NCI-H1436 treated with DMSO at 0.1 percent for 48 hours (cell line): Measurements from ENCODE around the gene SYNDIG1.

Experiments used
- DNase-seq: peaks from one replicate; lab custom pipeline; 2025; lab: John Stamatoyannopoulos, UW

The SYNDIG1 gene

DNA sequence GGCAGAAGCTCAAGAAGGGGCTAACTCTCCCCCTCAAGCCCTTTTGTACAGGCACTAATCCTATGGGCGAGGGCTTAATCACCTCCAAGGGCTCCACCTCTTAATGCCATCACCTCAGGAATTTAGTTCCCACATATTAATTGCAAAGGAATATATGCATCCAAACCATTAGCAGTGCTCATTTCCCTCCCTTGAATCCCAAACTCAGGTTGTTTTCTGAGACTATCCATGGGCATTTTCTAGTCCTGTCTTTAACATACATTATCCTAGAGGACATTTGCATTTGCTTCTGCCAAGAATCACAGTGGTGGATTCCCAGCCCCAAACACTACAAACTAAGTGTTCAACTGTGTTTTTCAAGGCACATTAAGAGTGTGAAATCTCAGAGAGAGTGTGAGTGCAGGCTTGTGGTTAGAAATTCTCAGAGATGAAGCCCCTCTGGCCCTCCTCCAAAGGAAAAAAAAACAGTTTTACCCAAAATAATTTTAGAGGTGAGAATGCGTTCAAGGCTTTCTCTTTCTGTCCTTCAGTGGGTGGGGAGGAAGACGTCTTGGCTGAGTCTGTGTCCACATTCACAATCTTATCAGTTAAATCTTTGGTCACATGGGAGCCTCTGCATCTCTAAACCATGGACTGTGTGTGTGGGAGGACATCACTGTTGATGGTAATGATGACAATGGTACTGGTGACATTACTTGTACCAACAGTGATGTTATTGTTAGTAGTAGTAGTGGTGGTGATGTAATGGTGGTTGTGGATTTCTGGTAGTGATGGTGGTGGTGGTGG, 59.3 kb downstream of the SYNDIG1 start:
- no peak for DNase-seq

DNA sequence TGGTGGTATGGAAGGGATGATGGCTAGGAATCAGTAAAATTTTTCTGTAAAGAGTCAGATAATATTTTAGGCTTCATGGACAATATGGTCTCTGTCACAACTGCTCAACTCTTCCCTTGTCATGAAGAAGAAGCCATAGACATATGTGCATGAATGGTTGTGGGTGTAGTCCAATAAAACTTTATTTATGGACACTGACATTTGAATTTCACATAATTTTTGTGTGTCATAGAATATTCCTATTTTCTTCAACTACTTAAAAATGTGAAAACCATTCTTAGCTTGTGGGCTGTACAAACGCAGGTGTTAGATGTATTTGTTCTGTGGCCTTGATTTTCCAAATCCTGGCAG, 59.9 kb downstream of the SYNDIG1 start:
- no peak for DNase-seq

DNA sequence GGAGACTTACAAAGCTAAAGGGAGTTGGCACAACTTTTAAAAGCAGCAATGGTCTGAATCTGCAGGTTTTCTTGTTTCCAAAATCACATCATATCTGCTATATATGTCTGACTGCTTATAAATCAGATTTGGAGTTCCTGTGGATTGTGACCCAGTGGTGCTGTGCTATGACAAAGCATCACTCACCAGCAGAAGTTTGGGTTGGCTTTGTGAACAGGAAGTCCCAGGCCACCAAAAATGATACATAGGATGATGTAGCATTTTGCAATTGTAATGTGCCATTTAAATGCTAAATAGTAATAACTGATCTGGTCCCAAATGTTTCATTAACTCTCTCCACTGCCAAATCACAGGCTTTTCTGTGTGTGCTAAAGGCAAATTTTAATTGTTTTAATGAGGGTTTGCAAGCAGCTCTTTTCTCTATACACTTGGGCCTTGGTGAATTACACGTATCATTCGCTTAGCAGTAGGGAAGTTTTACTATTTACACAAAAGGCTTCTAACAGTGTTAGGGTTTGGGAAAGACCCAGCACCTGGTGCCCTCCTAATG, 60.8 kb downstream of the SYNDIG1 start:
- DNase-seq = no peak

DNA sequence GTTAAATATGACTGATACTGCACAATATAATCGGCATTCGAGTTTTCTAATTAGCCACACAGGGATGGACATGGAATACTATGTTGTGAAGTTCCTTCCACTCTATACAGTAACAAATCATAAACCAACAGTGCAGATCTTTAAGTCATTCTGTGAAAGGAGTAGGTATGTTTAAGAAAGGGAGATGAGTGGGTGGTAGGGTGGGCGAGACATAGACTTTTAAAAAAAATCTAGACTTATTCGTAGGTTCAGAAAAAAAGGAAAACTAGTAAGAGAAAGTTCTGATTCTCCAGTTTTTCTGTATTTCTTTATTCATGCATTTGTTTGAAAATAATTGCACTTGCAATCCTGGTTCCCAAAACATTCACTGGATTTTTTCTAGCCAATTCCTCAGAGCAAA, 61.8 kb downstream of the SYNDIG1 start:
- no peak for DNase-seq

DNA sequence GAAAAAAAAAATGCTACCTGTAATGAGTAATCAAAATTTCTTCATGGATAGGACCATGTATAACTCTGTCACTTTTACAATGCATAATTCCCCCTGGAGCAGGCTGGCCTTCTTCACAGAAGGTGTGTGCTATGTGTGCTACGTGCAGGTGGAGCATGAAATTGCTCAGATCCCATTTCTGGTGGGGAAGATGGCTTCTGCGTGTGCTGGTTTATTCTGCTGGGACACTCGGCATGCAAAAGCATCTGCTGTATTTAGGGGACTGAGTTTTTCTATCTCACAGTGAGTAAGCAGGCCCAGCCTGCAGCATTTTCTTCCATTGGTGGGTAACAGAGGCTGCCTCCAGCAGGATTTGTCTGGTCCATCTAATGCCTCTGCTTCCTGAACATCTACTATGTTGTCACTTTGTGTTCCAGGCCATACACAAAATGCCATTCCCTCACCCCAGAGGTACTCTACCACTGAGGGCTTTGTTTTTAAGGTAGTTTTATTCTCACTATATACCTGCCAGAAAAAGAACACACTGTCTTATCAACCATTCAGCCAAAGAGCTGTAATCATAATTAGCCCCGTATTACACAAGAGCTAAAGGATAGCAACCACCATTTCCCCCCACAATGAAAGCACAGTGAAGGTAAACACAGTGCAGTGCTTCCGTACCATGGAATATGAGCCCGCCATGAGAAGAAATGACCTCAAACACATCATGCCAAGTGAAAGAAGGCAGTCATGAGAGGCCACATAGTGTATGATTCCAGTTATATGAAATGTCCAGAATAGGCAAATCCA, 62.4 kb downstream of the SYNDIG1 start:
- DNase-seq = no peak

DNA sequence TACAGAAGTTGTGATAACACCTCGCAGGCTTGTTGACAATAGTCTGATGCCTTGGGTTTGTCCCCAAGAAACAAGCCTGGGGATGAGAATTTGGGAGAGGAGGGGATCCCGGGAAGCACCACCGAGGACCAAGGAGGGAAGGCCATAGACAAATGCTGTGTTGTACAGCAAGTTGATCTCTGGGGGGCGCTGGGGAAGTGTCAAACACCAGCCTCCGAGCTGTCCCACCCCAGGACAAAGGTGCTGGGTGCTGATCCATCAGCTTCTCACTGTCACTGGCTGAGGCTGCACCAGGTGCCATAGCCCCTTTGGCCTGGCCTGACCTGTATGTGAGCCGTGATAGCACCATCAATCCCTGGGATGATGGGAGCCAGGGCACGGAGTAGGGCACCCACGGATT, 64.0 kb downstream of the SYNDIG1 start:
- DNase-seq = no peak

DNA sequence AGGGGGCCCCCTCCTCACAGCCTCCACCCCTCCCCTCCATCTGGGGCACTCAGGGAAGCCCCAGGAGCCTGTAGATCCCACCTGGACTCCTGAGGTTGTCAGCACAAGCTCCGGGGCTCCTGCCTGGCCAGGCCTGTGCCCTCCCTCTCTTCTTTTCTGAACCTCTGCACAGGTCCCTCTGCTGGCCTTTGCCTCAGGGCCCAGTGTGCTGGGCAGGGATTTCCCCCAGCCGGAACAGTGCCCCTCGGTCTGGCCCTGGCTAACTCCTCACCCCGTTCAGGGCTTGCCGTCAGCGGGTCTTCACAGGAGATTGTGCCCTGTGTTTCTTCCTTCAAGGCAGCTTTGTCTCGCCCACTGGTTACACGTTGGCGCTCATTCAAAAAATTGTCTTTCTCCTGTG, 64.9 kb downstream of the SYNDIG1 start:
- DNase-seq = no peak

DNA sequence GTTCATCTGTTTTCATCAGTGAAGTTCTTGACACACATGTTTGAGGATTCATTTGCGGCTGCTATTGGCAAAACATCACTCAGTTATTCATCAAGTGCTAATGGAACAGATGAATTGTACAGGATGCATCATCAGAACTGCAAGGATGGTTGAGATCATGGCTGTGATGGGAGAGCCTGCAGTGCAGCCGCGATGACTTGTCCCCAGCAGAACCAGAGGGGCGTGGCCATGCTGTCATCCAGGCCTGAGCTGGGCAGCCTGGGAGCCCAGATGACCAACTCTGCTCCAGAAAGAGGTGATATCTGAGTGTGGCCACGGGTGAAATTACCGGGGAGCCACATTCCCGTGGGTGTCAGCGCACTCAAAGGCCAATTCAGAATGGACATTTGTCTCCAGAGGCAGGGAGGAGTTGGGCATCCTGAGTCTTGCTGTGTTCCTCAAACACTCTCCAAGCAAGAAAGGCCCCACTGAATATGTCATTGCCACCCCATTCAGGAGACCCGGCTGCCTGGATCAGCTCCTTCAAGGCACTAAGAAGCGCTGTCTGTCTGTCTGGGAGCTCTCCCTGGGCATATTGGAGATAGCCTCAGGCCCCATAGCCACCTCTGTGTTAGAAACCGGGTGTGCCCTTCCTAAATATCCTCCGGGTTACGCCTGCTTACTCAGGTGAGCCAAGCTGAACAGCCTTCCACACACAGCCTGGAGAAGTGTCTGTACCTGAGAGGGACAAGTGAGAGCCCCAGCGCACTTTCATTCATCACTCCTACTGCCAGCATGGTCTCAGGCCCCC, 66.7 kb downstream of the SYNDIG1 start:
- DNase-seq = no peak

DNA sequence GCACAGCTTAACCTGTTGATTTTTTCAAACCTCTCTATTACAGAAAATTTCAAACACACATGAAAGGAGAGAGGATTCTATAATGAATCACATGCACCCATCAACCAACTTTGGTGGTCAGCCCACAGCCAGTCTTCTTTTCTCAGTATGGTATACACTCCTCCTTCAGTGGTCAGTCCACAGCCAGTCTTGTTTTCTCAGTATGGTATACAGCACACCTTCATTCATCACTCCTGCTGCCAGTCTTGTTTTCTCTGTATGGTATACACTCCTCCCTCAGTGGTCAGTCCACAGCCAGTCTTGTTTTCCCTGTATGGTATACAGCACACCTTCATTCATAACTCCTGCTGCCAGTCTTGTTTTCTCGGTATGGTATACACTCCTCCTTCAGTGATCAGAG, 67.8 kb downstream of the SYNDIG1 start:
- DNase-seq = no peak

DNA sequence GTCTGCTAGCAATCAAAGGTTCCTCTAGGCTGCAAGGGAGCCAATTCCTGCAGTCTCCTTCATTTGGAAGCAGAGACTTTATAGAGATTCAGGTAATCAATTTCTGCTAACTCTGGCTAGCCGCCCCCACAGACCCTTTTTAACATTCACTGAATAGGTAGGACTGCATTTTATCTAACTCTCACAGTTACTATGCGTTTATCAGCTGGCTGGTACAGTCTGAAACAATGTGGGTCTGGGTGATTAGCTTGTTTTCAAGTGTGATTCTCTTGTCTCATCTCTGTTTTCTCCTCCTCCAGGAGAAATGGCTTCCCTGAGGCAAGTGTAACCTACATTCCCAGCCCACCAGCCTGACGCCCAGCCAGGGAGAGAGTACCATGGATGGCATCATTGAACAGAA, 73.3 kb downstream of the SYNDIG1 start:
- no peak for DNase-seq

DNA sequence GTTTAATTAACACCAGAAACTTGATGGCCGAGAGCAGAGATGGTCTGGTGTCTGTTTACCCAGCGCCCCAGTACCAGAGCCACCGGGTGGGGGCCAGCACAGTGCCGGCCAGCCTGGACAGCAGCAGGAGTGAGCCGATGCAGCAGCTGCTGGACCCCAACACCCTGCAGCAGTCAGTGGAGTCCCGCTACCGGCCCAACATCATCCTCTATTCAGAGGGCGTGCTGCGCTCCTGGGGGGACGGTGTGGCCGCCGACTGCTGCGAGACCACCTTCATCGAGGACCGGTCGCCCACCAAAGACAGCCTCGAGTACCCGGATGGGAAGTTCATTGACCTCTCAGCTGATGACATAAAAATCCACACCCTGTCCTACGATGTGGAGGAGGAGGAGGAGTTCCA, 73.7 kb downstream of the SYNDIG1 start:
- DNase-seq = no peak

DNA sequence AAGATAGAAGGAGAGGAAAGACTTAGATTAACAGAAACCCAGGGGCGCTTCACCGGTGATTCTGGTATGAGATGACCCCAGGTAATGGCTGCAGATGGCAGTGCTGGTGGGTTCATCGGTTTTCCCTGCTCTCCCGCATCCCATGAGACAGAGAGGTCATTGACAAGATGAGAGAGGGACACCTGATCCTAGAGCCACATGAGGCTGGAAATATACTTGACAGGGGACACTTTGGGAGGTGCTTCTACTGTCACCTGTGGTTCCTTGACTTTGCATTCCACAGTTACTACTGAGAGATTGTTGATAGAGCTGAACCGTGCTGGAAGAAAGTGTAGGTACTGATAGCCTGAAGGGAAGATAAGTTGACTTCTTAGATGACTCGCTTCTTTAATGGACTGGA, 74.3 kb downstream of the SYNDIG1 start:
- no peak for DNase-seq

DNA sequence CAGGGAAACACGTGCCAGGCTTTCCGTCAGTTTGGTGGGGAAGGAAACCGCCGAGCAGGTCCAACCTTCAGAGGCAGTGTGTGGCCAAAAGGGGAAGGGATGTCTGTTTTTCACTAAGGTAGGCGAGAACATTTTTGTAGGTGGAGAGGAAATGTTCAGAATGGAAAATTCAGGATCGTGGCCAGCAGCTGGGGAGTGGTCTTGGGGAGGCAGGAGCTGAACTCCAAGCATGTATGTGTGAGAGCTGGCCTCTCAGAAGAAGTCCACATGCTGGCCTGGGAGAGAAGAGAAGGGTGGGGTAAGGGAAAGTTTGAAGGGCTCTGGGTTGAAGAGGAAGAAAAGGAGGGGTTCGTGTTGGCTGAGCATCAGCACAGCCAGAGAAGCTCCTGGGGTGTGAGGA, 74.9 kb downstream of the SYNDIG1 start:
- no peak for DNase-seq

DNA sequence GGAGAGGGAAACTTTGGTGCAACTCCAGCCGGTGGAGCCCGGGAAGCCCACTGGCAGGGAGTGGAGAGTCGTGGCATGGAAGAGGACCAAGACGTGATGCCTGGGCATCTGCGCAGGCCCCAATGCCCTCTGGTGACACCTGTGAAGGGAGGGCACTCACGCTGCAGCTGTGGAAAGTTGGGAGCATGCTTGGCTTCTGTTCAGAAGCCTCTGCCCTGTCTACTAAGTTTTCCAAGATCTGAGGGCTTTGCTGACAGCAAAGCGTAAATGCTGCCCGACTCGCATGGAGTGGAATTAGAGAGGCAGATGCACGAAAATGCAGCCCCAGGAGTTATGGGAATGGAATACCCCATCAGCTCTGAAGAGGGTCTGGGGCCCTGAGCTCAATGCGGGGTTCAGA, 75.7 kb downstream of the SYNDIG1 start:
- DNase-seq = no peak

DNA sequence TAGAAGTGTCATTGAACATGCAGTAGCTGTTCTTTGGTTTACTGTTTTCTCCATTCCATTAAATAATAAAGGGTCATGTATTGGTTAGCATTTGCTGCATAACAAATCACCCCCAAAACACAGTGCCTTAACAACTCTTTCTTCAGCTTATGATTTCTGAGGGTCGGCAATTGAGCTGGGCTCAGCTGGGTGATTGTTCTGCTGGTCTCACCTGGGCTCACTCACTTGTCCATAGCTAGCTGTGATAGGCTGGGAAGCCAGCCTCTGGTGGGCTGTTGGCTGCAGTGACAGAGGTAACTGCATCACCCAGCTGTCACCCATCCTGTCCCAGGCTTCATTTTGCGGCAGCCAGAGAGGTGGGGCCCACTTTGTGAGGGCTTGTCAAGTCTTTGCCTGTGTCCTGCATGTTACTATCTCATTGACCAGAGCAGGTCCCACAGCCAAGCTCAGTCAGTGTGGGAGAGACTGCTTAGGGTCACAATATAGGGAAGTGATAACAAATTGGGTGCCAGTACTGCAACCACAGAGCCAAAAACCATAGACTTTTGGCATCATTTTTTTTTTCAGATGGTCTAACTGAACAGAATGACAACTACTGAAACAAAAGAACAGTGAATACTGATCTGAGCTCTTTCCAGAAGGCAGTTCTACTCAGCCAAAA, 76.9 kb downstream of the SYNDIG1 start:
- DNase-seq = no peak

DNA sequence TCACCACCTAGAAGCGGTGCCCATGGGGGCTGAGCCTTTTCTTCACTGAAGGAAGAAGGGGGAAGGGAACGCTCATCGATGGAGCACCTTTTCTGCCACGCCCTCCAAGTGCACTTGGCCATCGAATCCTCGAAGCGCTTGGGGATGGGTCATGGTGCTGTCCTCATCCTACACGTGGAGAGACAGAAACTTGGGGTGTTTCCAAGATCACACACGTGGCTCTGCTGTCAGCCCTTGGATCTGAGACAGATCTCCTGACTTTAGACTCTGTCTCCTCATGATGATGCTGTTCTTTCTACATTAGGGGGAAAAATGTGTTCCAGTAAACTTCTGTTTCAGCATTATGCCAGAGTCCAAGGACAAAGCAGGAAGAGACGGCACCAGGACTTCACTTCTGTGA, 78.5 kb downstream of the SYNDIG1 start:
- no peak for DNase-seq

DNA sequence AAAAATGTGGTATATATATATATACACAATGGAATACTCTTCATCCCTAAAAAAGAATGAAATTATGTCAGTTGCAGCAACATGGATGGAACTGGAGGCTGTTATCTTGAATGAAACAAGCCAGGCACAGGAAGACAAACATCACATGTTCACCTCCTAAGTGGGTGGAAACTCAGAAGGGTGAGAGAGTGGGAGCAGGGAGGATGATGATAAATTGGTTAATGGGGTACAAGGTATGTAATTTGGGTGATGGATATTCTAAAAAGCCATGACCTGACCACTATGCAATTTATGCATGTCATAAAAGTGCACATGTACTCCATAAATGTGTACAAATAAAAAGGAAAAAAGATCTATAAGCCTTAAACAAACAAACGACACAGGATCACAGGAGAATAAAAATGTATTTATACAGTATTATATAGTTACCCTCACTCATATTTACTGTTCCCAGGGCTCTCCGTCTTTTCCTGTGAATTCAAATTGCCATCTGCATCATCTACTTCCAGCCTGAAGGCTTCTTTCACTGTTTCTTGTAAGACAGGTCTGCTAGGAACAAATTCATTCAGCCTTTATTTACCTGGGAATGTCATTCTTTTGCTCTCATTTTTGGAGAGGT, 89.8 kb downstream of the SYNDIG1 start:
- DNase-seq = no peak

DNA sequence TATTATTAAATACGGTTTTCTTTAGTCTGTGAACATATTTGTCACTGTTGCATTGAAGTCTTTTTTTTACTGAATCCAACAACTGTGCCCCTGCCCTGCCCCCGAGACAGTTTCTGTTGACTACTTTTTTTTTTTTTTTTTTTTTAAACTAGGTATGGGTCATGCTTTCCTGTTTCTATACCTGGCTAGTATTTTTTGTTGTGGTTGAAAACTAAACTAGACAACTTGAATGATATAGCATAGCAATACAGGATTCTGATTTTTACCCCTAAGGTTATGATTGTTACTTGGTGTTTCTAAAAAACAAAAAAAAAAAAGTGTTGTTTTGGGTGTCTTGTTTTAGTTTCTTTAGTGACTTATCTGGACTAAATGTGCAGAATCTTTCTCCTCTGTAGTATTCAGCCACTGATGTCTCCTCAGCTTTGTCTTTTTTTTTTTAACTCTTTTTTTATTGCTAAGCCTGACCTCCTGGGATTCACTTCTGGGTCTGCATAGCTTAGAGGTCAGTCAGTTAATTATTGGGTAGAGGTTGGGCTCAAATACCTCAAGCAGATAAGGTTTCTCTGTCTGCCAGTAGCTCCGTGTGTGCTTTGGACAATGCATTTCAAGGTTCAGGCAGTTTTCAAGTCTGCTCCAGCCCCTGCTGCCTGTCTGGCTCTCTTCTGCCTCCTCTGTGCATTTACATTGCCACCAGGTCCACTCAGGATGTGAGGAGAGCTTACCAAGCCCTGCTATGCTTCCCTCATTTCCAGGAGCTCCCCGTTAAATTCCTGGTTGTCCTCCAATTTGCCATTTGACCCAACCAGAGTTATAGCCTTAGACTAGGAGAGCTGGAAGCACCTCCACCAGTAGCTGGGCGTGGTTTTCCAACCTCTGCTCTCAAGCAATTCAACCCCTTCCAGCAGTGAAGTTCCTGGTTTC, 91.4 kb downstream of the SYNDIG1 start:
- DNase-seq = no peak

DNA sequence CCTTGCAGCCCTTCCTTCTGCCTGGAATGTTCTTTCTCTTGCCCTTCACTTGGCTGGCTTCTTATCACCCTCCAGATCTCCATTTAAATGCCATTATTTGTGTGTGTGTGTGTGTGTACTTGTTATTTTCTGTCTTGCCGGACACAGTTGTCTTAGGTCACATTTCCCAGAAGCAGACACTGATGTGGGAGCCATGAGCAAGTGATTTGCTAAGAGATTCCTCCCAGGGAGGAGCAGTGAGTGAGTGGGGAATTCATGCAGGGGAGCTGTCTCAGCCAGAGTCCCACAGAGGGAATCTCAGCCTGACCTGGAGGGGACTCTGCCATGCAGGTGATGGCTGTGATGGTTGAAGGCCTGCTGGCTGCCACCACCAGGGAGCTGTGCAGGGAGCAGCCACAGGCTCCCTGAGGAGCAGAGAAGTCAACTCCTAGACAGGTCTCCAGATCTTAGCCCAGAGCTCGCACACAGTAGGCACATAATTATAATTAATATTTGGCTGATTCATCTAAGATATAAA, 96.5 kb downstream of the SYNDIG1 start:
- DNase-seq = no peak

DNA sequence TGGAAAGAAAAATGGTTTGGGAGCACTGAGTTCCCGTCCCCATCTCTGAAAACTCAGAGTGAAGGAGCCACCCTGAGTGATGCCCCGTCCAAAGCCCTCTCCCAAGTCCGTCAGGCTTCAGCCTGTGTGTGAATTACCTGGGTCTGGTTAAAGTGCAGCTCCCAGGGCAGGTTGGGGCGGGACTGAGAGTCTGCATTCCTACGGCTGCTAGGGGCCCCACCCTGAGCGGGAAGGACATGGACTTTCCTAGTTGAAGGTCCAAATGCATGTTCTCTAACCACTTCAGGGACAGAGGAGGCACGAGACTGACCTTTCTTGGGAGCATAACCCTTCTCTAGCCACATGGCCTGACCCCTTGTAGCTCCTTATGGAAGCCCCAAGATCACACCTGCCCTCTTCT, 97.2 kb downstream of the SYNDIG1 start:
- no peak for DNase-seq
